HepG2 (cell line): Measurements from ENCODE around the gene AIP. TPM values are rescaled to one million over a fixed set of nuclear protein-coding genes. Genes with fewer than 3 reads are reported as not detected.

ENCODE experiments used
- FOXA1 ChIP-seq, 2 experiments: fragments of 450-650 bp in 1 of 2; sonication (generic) in 1 of 2; formaldehyde crosslinking in 1 of 2; IDR thresholded peaks; 2 replicates each; pipeline versions ENCODE4 v1.4.0 to v1.6.1; 2016 to 2020; ENCODE audit warnings: missing genetic modification reagents in 1 of 2
- ZNF136 ChIP-seq: sonication (generic); formaldehyde crosslinking; IDR thresholded peaks from 2 replicates; pipeline ENCODE4 v1.8.1; 2022; ENCODE audit warnings: low read depth, mild to moderate bottlenecking, moderate library complexity, missing genetic modification reagents
- ZNF24 ChIP-seq: fragments of 450-650 bp; IDR thresholded peaks from 2 replicates; pipeline ENCODE4 v1.6.1; 2017; ENCODE audit warnings: antibody characterized with exemption, mild to moderate bottlenecking
- ZNF652 ChIP-seq: IDR thresholded peaks from 2 replicates; pipeline ENCODE4 v1.6.1; 2016; ENCODE audit warnings: low read depth, borderline replicate concordance
- ZNF768 ChIP-seq: sonication (generic); formaldehyde crosslinking; IDR thresholded peaks from 2 replicates; pipeline ENCODE4 v1.4.0; 2020; ENCODE audit warnings: missing genetic modification reagents
- ZNF83 ChIP-seq: sonication (generic); formaldehyde crosslinking; IDR thresholded peaks from 2 replicates; pipeline ENCODE4 v1.4.0; 2020; ENCODE audit warnings: missing genetic modification reagents, mild to moderate bottlenecking, borderline replicate concordance
- polyA plus RNA-seq, 8 experiments: library from polyadenylated mRNA; depleted of rRNA in 3 of 8; stranded (reverse) in 7 of 8; unstranded in 1 of 8; fragments of >200 nt; fragmentation: Illumina TruSeq in 4 of 8; extraction: Trizol in 4 of 8; gene quantifications; 2 replicates each; pipeline versions ENCODE4 v1.2.1 to v1.2.3, GENCODE V29; 2011 to 2016; ENCODE audit warnings: low read depth in 4 of 8, missing spikeins in 1 of 8, mixed read lengths in 1 of 8; ENCODE audit not compliant: insufficient read depth in 1 of 8
- total RNA-seq, 5 experiments: library from RNA; depleted of rRNA; stranded (reverse); fragments of >200 nt; fragmentation: Illumina TruSeq; extraction: Trizol; gene quantifications; 2 replicates each; pipeline ENCODE4 v1.2.3, GENCODE V29; 2016; ENCODE audit warnings: low read depth in 1 of 5
- TF ChIP-seq, protein P1 (sequence below): sonication (generic); formaldehyde crosslinking; IDR thresholded peaks from 2 replicates; pipeline ENCODE4 v1.8.1; 2023; ENCODE audit warnings: mild to moderate bottlenecking, inconsistent platforms, moderate library complexity, missing genetic modification reagents, borderline replicate concordance
- TF ChIP-seq, protein P2 (sequence below): IDR thresholded peaks from 2 replicates; pipeline ENCODE4 v1.6.1; 2016
- TF ChIP-seq, protein P3 (sequence below), 2 experiments: sonication (generic) in 1 of 2; formaldehyde crosslinking in 1 of 2; IDR thresholded peaks; 2 replicates each; pipeline versions ENCODE4 v1.4.0 to v1.6.1; 2016 to 2020; ENCODE audit warnings: borderline replicate concordance in 1 of 2, low read depth in 1 of 2, mild to moderate bottlenecking in 1 of 2, missing genetic modification reagents in 1 of 2
- TF ChIP-seq, protein P4 (sequence below): sonication (generic); formaldehyde crosslinking; IDR thresholded peaks from 2 replicates; pipeline ENCODE4 v1.5.0; 2020; ENCODE audit warnings: mild to moderate bottlenecking, low read depth, missing genetic modification reagents, borderline replicate concordance
- TF ChIP-seq, protein P5 (sequence below): sonication (generic); formaldehyde crosslinking; IDR thresholded peaks from 2 replicates; pipeline ENCODE4 v1.4.0; 2020; ENCODE audit warnings: missing genetic modification reagents
- TF ChIP-seq, protein P6 (sequence below): sonication (generic); formaldehyde crosslinking; IDR thresholded peaks from 2 replicates; pipeline ENCODE4 v1.9.0; 2021; ENCODE audit warnings: missing genetic modification reagents, borderline replicate concordance

Gene AIP
- total and polyA plus RNA-seq, 2 of the 13 experiments (the other 11 are each of a cell fraction or from before 2014, with no cell fraction given), result 51.8 to 110 TPM

DNA sequence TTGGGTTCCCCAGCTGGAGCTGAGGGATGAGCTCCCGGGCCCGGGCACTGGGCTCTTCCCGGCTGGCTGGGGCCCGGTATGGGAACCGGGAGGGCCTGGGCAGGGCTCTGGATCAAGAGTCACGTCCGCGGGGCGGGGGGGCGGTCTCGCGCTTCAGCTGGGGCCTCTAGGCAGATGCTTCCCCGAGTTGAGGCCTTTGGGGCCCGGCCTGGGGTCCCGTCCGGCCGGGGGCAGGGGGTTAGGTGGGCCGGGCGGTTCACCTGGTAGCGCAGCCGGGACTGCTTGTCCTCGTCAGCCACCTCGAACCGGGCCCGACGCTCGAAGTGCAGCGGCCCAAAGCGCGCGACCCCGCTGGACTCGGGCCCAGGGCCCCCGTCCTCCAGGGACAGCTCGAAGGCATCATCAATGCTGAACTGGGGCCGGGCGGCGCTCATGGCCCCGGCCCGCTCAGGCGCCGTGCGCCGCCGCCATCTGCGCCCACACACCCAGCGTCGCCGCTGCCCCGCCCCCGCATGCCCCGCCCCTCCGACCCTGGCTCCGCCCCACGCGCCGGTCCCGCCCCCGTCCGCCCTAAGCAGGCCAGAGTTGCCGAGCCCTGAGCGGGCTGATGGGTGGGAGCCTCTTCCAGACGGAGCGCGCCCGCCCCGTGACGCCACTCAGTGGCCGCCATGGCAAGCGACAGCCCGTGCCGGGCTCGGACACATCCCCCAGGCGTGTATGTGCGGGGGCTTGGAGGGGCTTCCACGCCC is 13.9 kb upstream of the AIP start, which contains the start of gene TMEM134 (continued):
- TF ChIP-seq, protein P1, sequence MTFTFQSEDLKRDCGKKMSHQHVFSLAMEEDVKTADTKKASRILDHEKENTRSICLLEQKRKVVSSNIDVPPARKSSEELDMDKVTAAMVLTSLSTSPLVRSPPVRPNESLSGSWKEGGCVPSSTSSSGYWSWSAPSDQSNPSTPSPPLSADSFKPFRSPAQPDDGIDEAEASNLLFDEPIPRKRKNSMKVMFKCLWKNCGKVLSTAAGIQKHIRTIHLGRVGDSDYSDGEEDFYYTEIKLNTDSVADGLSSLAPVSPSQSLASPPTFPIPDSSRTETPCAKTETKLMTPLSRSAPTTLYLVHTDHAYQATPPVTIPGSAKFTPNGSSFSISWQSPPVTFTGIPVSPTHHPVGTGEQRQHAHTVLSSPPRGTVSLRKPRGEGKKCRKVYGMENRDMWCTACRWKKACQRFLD (CRISPR knock-in tag), result no peak
- TF ChIP-seq, protein P2, sequence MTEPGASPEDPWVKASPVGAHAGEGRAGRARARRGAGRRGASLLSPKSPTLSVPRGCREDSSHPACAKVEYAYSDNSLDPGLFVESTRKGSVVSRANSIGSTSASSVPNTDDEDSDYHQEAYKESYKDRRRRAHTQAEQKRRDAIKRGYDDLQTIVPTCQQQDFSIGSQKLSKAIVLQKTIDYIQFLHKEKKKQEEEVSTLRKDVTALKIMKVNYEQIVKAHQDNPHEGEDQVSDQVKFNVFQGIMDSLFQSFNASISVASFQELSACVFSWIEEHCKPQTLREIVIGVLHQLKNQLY, result no peak; the same call in 1 of the 2 replicates
- no peak for TF ChIP-seq ZNF24
- TF ChIP-seq, protein P3, sequence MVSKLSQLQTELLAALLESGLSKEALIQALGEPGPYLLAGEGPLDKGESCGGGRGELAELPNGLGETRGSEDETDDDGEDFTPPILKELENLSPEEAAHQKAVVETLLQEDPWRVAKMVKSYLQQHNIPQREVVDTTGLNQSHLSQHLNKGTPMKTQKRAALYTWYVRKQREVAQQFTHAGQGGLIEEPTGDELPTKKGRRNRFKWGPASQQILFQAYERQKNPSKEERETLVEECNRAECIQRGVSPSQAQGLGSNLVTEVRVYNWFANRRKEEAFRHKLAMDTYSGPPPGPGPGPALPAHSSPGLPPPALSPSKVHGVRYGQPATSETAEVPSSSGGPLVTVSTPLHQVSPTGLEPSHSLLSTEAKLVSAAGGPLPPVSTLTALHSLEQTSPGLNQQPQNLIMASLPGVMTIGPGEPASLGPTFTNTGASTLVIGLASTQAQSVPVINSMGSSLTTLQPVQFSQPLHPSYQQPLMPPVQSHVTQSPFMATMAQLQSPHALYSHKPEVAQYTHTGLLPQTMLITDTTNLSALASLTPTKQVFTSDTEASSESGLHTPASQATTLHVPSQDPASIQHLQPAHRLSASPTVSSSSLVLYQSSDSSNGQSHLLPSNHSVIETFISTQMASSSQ (IDR thresholded peaks at IDR 0.05; ENCODE audit: low read depth), result no peak
- TF ChIP-seq, protein P3 (CRISPR knock-in tag; IDR thresholded peaks at IDR 0.05; ENCODE audit: borderline replicate concordance), result no peak
- TF ChIP-seq, protein P4, sequence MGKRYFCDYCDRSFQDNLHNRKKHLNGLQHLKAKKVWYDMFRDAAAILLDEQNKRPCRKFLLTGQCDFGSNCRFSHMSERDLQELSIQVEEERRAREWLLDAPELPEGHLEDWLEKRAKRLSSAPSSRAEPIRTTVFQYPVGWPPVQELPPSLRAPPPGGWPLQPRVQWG (CRISPR knock-in tag), result no peak
- no peak for TF ChIP-seq ZNF136 (CRISPR knock-in tag)
- peak; percentile 24; the same call in 1 of the 2 replicates for TF ChIP-seq ZNF768 (CRISPR knock-in tag)
- TF ChIP-seq, protein P5, sequence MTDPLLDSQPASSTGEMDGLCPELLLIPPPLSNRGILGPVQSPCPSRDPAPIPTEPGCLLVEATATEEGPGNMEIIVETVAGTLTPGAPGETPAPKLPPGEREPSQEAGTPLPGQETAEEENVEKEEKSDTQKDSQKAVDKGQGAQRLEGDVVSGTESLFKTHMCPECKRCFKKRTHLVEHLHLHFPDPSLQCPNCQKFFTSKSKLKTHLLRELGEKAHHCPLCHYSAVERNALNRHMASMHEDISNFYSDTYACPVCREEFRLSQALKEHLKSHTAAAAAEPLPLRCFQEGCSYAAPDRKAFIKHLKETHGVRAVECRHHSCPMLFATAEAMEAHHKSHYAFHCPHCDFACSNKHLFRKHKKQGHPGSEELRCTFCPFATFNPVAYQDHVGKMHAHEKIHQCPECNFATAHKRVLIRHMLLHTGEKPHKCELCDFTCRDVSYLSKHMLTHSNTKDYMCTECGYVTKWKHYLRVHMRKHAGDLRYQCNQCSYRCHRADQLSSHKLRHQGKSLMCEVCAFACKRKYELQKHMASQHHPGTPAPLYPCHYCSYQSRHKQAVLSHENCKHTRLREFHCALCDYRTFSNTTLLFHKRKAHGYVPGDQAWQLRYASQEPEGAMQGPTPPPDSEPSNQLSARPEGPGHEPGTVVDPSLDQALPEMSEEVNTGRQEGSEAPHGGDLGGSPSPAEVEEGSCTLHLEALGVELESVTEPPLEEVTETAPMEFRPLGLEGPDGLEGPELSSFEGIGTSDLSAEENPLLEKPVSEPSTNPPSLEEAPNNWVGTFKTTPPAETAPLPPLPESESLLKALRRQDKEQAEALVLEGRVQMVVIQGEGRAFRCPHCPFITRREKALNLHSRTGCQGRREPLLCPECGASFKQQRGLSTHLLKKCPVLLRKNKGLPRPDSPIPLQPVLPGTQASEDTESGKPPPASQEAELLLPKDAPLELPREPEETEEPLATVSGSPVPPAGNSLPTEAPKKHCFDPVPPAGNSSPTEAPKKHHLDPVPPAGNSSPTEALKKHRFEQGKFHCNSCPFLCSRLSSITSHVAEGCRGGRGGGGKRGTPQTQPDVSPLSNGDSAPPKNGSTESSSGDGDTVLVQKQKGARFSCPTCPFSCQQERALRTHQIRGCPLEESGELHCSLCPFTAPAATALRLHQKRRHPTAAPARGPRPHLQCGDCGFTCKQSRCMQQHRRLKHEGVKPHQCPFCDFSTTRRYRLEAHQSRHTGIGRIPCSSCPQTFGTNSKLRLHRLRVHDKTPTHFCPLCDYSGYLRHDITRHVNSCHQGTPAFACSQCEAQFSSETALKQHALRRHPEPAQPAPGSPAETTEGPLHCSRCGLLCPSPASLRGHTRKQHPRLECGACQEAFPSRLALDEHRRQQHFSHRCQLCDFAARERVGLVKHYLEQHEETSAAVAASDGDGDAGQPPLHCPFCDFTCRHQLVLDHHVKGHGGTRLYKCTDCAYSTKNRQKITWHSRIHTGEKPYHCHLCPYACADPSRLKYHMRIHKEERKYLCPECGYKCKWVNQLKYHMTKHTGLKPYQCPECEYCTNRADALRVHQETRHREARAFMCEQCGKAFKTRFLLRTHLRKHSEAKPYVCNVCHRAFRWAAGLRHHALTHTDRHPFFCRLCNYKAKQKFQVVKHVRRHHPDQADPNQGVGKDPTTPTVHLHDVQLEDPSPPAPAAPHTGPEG (CRISPR knock-in tag), result peak; percentile 62; the same call in 1 of the 2 replicates
- TF ChIP-seq, protein P6, sequence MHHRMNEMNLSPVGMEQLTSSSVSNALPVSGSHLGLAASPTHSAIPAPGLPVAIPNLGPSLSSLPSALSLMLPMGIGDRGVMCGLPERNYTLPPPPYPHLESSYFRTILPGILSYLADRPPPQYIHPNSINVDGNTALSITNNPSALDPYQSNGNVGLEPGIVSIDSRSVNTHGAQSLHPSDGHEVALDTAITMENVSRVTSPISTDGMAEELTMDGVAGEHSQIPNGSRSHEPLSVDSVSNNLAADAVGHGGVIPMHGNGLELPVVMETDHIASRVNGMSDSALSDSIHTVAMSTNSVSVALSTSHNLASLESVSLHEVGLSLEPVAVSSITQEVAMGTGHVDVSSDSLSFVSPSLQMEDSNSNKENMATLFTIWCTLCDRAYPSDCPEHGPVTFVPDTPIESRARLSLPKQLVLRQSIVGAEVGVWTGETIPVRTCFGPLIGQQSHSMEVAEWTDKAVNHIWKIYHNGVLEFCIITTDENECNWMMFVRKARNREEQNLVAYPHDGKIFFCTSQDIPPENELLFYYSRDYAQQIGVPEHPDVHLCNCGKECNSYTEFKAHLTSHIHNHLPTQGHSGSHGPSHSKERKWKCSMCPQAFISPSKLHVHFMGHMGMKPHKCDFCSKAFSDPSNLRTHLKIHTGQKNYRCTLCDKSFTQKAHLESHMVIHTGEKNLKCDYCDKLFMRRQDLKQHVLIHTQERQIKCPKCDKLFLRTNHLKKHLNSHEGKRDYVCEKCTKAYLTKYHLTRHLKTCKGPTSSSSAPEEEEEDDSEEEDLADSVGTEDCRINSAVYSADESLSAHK (CRISPR knock-in tag), result no peak
- TF ChIP-seq FOXA1 (IDR thresholded peaks at IDR 0.05), result no peak
- TF ChIP-seq FOXA1 (CRISPR knock-in tag; IDR thresholded peaks at IDR 0.05), result no peak
- no peak for TF ChIP-seq ZNF652 (CRISPR knock-in tag)
- TF ChIP-seq ZNF83 (CRISPR knock-in tag), result no peak
